HepG2 (cell line): Measurements from ENCODE around the gene STK38L. TPM values are rescaled to one million over a fixed set of nuclear protein-coding genes. Genes with fewer than 3 reads are reported as not detected.

ENCODE experiments used
- ARNT ChIP-seq: fragments of 450-650 bp; IDR thresholded peaks from 2 replicates; pipeline ENCODE4 v1.6.1; 2017
- ARNTL ChIP-seq: sonication (generic); formaldehyde crosslinking; IDR thresholded peaks from 2 replicates; pipeline ENCODE4 v1.4.0; 2020; ENCODE audit warnings: mild to moderate bottlenecking, missing genetic modification reagents
- BRD4 ChIP-seq: sonication (generic); formaldehyde crosslinking; IDR thresholded peaks from 2 replicates; pipeline ENCODE4 v1.4.0; 2020; ENCODE audit warnings: missing genetic modification reagents
- FOXC1 ChIP-seq: sonication (generic); formaldehyde crosslinking; IDR thresholded peaks from 2 replicates; pipeline ENCODE4 v1.8.0; 2022; ENCODE audit warnings: mild to moderate bottlenecking, missing genetic modification reagents, borderline replicate concordance
- GATAD2A ChIP-seq: IDR thresholded peaks from 2 replicates; pipeline ENCODE4 v1.6.1; 2016
- GLMP ChIP-seq: sonication (generic); formaldehyde crosslinking; IDR thresholded peaks from 2 replicates; pipeline ENCODE4 v1.9.0; 2021; ENCODE audit warnings: missing genetic modification reagents, mild to moderate bottlenecking, borderline replicate concordance
- HNRNPLL ChIP-seq: fragments of 200-400 bp; formaldehyde crosslinking; IDR thresholded peaks from 2 replicates; pipeline ENCODE4 v1.6.1; 2017; ENCODE audit warnings: mild to moderate bottlenecking, low read depth, low read length; ENCODE audit not compliant: poor library complexity, severe bottlenecking
- HOXA9 ChIP-seq: sonication (generic); formaldehyde crosslinking; IDR thresholded peaks from 2 replicates; pipeline ENCODE4 v1.8.1; 2022; ENCODE audit warnings: missing genetic modification reagents, mild to moderate bottlenecking, moderate library complexity, borderline replicate concordance
- KAT2B ChIP-seq: fragments of 150-350 bp; IDR thresholded peaks from 2 replicates; pipeline ENCODE4 v1.6.1; 2014; ENCODE audit warnings: low read depth, low read length, borderline replicate concordance
- NR2F1 ChIP-seq, 2 experiments: fragments of 450-650 bp in 1 of 2; formaldehyde crosslinking in 1 of 2; IDR thresholded peaks; 2 replicates each; pipeline versions ENCODE4 v1.5.0 to v1.6.1; 2016 to 2020; ENCODE audit warnings: mild to moderate bottlenecking in 1 of 2, missing compliant biosample characterization in 1 of 2, missing genetic modification reagents in 1 of 2, moderate library complexity in 1 of 2
- RBM39 ChIP-seq: fragments of 200-400 bp; formaldehyde crosslinking; IDR thresholded peaks from one replicate; pipeline ENCODE4 v1.6.1; 2018; ENCODE audit warnings: antibody characterized with exemption, mild to moderate bottlenecking, low read depth, low read length; ENCODE audit not compliant: poor library complexity, severe bottlenecking
- SALL1 ChIP-seq: sonication (generic); formaldehyde crosslinking; IDR thresholded peaks from 2 replicates; pipeline ENCODE4 v1.8.0; 2022; ENCODE audit warnings: mild to moderate bottlenecking, missing genetic modification reagents
- SIN3B ChIP-seq: fragments of 150-350 bp; IDR thresholded peaks from 2 replicates; pipeline ENCODE4 v1.6.1; 2014; ENCODE audit warnings: low read length
- ZBTB44 ChIP-seq: sonication (generic); formaldehyde crosslinking; IDR thresholded peaks from 2 replicates; pipeline ENCODE4 v1.4.0; 2020; ENCODE audit warnings: missing genetic modification reagents
- ZFP41 ChIP-seq: sonication (generic); formaldehyde crosslinking; IDR thresholded peaks from 2 replicates; pipeline ENCODE4 v1.4.0; 2020; ENCODE audit warnings: mild to moderate bottlenecking, missing genetic modification reagents, borderline replicate concordance
- ZMAT3 ChIP-seq: sonication (generic); formaldehyde crosslinking; conservative IDR thresholded peaks from 2 replicates; pipeline ENCODE4 v1.7.0; 2021; ENCODE audit warnings: missing genetic modification reagents
- ZNF407 ChIP-seq: sonication (generic); formaldehyde crosslinking; IDR thresholded peaks from one replicate; pipeline ENCODE4 v1.5.1; 2020; ENCODE audit warnings: mild to moderate bottlenecking, missing genetic modification reagents; ENCODE audit errors: not compliant biosample characterization
- ZNF547 ChIP-seq: sonication (generic); formaldehyde crosslinking; IDR thresholded peaks from 2 replicates; pipeline ENCODE4 v1.5.1; 2020; ENCODE audit warnings: mild to moderate bottlenecking, missing genetic modification reagents
- polyA plus RNA-seq, 8 experiments: library from polyadenylated mRNA; depleted of rRNA in 3 of 8; stranded (reverse) in 7 of 8; unstranded in 1 of 8; fragments of >200 nt; fragmentation: Illumina TruSeq in 4 of 8; extraction: Trizol in 4 of 8; gene quantifications; 2 replicates each; pipeline versions ENCODE4 v1.2.1 to v1.2.3, GENCODE V29; 2011 to 2016; ENCODE audit warnings: low read depth in 4 of 8, missing spikeins in 1 of 8, mixed read lengths in 1 of 8; ENCODE audit not compliant: insufficient read depth in 1 of 8
- total RNA-seq, 5 experiments: library from RNA; depleted of rRNA; stranded (reverse); fragments of >200 nt; fragmentation: Illumina TruSeq; extraction: Trizol; gene quantifications; 2 replicates each; pipeline ENCODE4 v1.2.3, GENCODE V29; 2016; ENCODE audit warnings: low read depth in 1 of 5

STK38L gene
- total and polyA plus RNA-seq, 2 of the 13 experiments (the other 11 are each of a cell fraction or from before 2014, with no cell fraction given), result 6.1 to 26.4 TPM

GRCh38 chr12:27213830-27214787 is 30.0 kb upstream of the STK38L start (continued):
- TF ChIP-seq ZNF407 (CRISPR knock-in tag) (peak; percentile 39), ARNT (no peak), RBM39 (no peak), KAT2B (no peak), BRD4 (CRISPR knock-in tag) (peak; percentile 90; the same call in 1 of the 2 replicates), ZFP41 (CRISPR knock-in tag) (0 out of 2 replicates have a peak, but pooled peaks have one; percentile 4), SALL1 (peak; percentile 81), GATAD2A (CRISPR knock-in tag) (peak; percentile 63; the same call in 1 of the 2 replicates), ZBTB44 (CRISPR knock-in tag) (no peak), HNRNPLL (no peak), NR2F1 (CRISPR knock-in tag; IDR thresholded peaks at IDR 0.05) (peak; percentile 43 to 69; a peak in 2 of 4 replicates), HOXA9 (CRISPR knock-in tag) (no peak), ZNF547 (peak; percentile 88), GLMP (CRISPR knock-in tag) (no peak), ZMAT3 (CRISPR knock-in tag) (peak; percentile 73; the same call in 1 of the 2 replicates), ARNTL (CRISPR knock-in tag) (peak; percentile 89), FOXC1 (peak; percentile 38; the same call in 1 of the 2 replicates), SIN3B (no peak)
